K562 (cell line): ENCODE data around the gene TPRG1L. TPM values are rescaled to one million over a fixed set of nuclear protein-coding genes. Genes with fewer than 3 reads are reported as not detected.
A peak's percentile ranks its signal among the peaks of the same experiment; 100 is the strongest.

ENCODE experiments used
- CHCHD3 ChIP-seq: fragments of 250-450 bp; sonication (Bioruptor Pico); IDR thresholded peaks from 2 replicates; pipeline ENCODE4 v2.1.2; 2022; ENCODE audit warnings: mild to moderate bottlenecking
- COPS2 ChIP-seq: fragments of 450-650 bp; conservative IDR thresholded peaks from 2 replicates; pipeline ENCODE4 v1.6.1; 2016; ENCODE audit warnings: mild to moderate bottlenecking, moderate library complexity
- CTBP1 ChIP-seq: fragments of 450-650 bp; IDR thresholded peaks from 2 replicates; pipeline ENCODE4 v1.6.1; 2016; ENCODE audit warnings: borderline replicate concordance
- E2F3 ChIP-seq: fragments of 250-450 bp; sonication (Bioruptor Pico); IDR thresholded peaks from 2 replicates; pipeline ENCODE4 v1.4.0; 2020; ENCODE audit warnings: mild to moderate bottlenecking
- E2F6 ChIP-seq, 2 experiments: IDR thresholded peaks; 2 replicates each; pipeline ENCODE4 v1.6.1; 2011; ENCODE audit warnings: borderline replicate concordance in 1 of 2, control low read depth in 1 of 2, low read depth in 1 of 2, low read length in 1 of 2, mild to moderate bottlenecking in 1 of 2, mixed read lengths in 1 of 2, moderate library complexity in 1 of 2; ENCODE audit not compliant: insufficient read depth in 1 of 2, insufficient read length in 1 of 2, poor library complexity in 1 of 2, severe bottlenecking in 1 of 2; ENCODE audit errors: extremely low read depth in 1 of 2
- EGR1 ChIP-seq: fragments of 450-650 bp; conservative IDR thresholded peaks from 2 replicates; pipeline ENCODE4 v1.6.1; 2017; ENCODE audit warnings: mild to moderate bottlenecking
- GATAD2A ChIP-seq: fragments of 450-650 bp; IDR thresholded peaks from 2 replicates; pipeline ENCODE4 v1.6.1; 2017
- GATAD2B ChIP-seq: fragments of 450-650 bp; IDR thresholded peaks from 2 replicates; pipeline ENCODE4 v1.6.1; 2017; ENCODE audit warnings: mild to moderate bottlenecking, borderline replicate concordance
- GTF2F1 ChIP-seq: IDR thresholded peaks from 2 replicates; pipeline ENCODE4 v1.6.1; 2011; ENCODE audit warnings: low read depth, low read length, improper control_type of control experiment
- HDGF ChIP-seq: fragments of 450-650 bp; IDR thresholded peaks from 2 replicates; pipeline ENCODE4 v1.6.1; 2016
- MTA3 ChIP-seq: fragments of 450-650 bp; formaldehyde crosslinking; IDR thresholded peaks from 2 replicates; pipeline ENCODE4 v1.6.1; 2017; ENCODE audit warnings: mild to moderate bottlenecking, borderline replicate concordance
- NCOA6 ChIP-seq: fragments of 450-650 bp; IDR thresholded peaks from 2 replicates; pipeline ENCODE4 v1.6.1; 2017; ENCODE audit warnings: mild to moderate bottlenecking
- NONO ChIP-seq, 2 experiments: fragments of 200-400 bp in 1 of 2; fragments of 450-650 bp in 1 of 2; formaldehyde crosslinking in 1 of 2; IDR thresholded peaks; 2 replicates each; pipeline ENCODE4 v1.6.1; 2017; ENCODE audit warnings: low read depth in 2 of 2, mild to moderate bottlenecking in 2 of 2, moderate library complexity in 2 of 2, low read length in 1 of 2
- NRF1 ChIP-seq, 2 experiments: fragments of 450-650 bp; IDR thresholded peaks in 1 of 2; conservative IDR thresholded peaks in 1 of 2; 2 replicates each; pipeline ENCODE4 v1.6.1; 2014; ENCODE audit warnings: mild to moderate bottlenecking in 2 of 2
- PHF8 ChIP-seq: fragments of 200-600 bp; sonication (generic); IDR thresholded peaks from 2 replicates; pipeline ENCODE4 v1.6.1; 2012; ENCODE audit warnings: mixed run types, mild to moderate bottlenecking, inconsistent platforms, low read length, moderate library complexity, borderline replicate concordance
- POLR2G ChIP-seq: fragments of 200-400 bp; formaldehyde crosslinking; IDR thresholded peaks from 2 replicates; pipeline ENCODE4 v1.6.1; 2017; ENCODE audit warnings: low read depth, mild to moderate bottlenecking, antibody characterized with exemption, low read length, moderate library complexity
- SMAD4 ChIP-seq: fragments of 250-450 bp; sonication (Bioruptor Pico); conservative IDR thresholded peaks from 2 replicates; pipeline ENCODE4 v1.8.0; 2021; ENCODE audit warnings: inconsistent platforms, mild to moderate bottlenecking, moderate library complexity
- SNRNP70 ChIP-seq: fragments of 200-400 bp; formaldehyde crosslinking; optimal IDR thresholded peaks from 2 replicates; pipeline ENCODE3; 2017; ENCODE audit warnings: low read depth, low read length
- VEZF1 ChIP-seq: fragments of 200-800 bp; sonication (Bioruptor generic); IDR thresholded peaks from 2 replicates; pipeline ENCODE4 v1.6.1; 2017; ENCODE audit warnings: missing genetic modification characterization, missing compliant biosample characterization
- ZBTB34 ChIP-seq: fragments of 250-450 bp; sonication (Bioruptor Pico); IDR thresholded peaks from 2 replicates; pipeline ENCODE4 v1.8.0; 2021; ENCODE audit warnings: mild to moderate bottlenecking, moderate library complexity
- ZBTB7A ChIP-seq: IDR thresholded peaks from 2 replicates; pipeline ENCODE4 v1.6.1; 2011; ENCODE audit warnings: low read depth, mild to moderate bottlenecking, low read length, moderate library complexity, borderline replicate concordance; ENCODE audit not compliant: control insufficient read depth
- polyA plus RNA-seq, 8 experiments: library from polyadenylated mRNA; depleted of rRNA in 4 of 8; stranded (reverse) in 5 of 8; unstranded in 3 of 8; fragments of >200 nt; fragmentation: Nextera tagmentation in 2 of 8; fragmentation: Illumina TruSeq in 1 of 8; extraction: Ambion mirVana in 2 of 8; extraction: Trizol in 1 of 8; gene quantifications; 2 replicates each; pipeline versions ENCODE4 v1.2.1 to v1.2.3, GENCODE V29; 2011 to 2014; ENCODE audit warnings: inconsistent platforms in 1 of 8, missing spikeins in 1 of 8
- total RNA-seq, 7 experiments: library from RNA; depleted of rRNA in 6 of 7; stranded (reverse); fragments of >200 nt in 6 of 7; fragmentation: Illumina TruSeq in 2 of 7; extraction: Trizol in 2 of 7; gene quantifications; 2 replicates each; pipeline versions ENCODE4 v1.2.1 to v1.2.3, GENCODE V29; 2011 to 2021; ENCODE audit warnings: low replicate concordance in 1 of 7

The TPRG1L gene
- total and polyA plus RNA-seq, 9 of the 15 experiments (the other 6 are each of a cell fraction or from before 2014, with no cell fraction given) = 1.6 to 11.0 (median 6.2) TPM

GRCh38 chr1:3651930-3652547 lies 27.2 kb downstream of the TPRG1L start, which contains the start of gene TP73 (continued):
- TF ChIP-seq GTF2F1 (no peak), CTBP1 (peak; percentile 70), E2F3 (0 out of 2 replicates have a peak, but pooled peaks have one; percentile 46), COPS2 (no peak), ZBTB7A (peak; percentile 37; the same call in 1 of the 2 replicates), E2F6 (IDR thresholded peaks at IDR 0.05; ENCODE audit: borderline replicate concordance in 1 of 2, extremely low read depth in 1 of 2, insufficient read depth in 1 of 2, insufficient read length in 1 of 2, low read depth in 1 of 2, low read length in 1 of 2, poor library complexity in 1 of 2, severe bottlenecking in 1 of 2) (peak; percentile 57 to 85), EGR1 (peak; percentile 94), CHCHD3 (no peak), GATAD2A (0 out of 2 replicates have a peak, but pooled peaks have one; percentile 20), NONO (IDR thresholded peaks at IDR 0.05; ENCODE audit: low read depth in 2 of 2, low read length in 1 of 2) (0 out of 4 replicates have a peak, but pooled peaks of 1 of the 2 experiments have one; percentile 44), GATAD2B (peak; percentile 53; the same call in 1 of the 2 replicates), NCOA6 (peak; percentile 48; the same call in 1 of the 2 replicates), SMAD4 (CRISPR knock-in tag) (peak; percentile 28; the same call in 1 of the 2 replicates), MTA3 (peak; percentile 26; the same call in 1 of the 2 replicates), ZBTB34 (CRISPR knock-in tag) (no peak), SNRNP70 (no peak), HDGF (no peak), PHF8 (peak; percentile 54; the same call in 1 of the 2 replicates), VEZF1 (peak; percentile 49; the same call in 1 of the 2 replicates), NRF1 (conservative IDR thresholded peaks at IDR 0.05 in 1 of 2, IDR thresholded peaks at IDR 0.05 in 1 of 2) (peak in 1 of 2 experiments; percentile 46; a peak in 2 of 4 replicates), POLR2G (peak; percentile 66)
